HG02642 (cell line): ENCODE results near the gene COG5.

Experiments used
- ATAC-seq: cut with Tn5 transposase; IDR thresholded peaks from one replicate; pipeline ENCODE4 v1.9.1; 2021; ENCODE audit warnings: mild to moderate bottlenecking; ENCODE audit not compliant: unreplicated experiment, poor library complexity

COG5 gene

GRCh38 chr7:107404740-107405537, 158.8 kb downstream of the COG5 start:
- ATAC-seq = no peak

GRCh38 chr7:107398161-107398560, 165.6 kb downstream of the COG5 start:
- no peak for ATAC-seq

- ATAC-seq = no peak
Measured at GRCh38 chr7:107396990-107397389, 166.7 kb downstream of the COG5 start.

GRCh38 chr7:107396081-107396480, 167.6 kb downstream of the COG5 start:
- ATAC-seq = no peak

GRCh38 chr7:107394831-107395230, 168.9 kb downstream of the COG5 start:
- no peak for ATAC-seq

- ATAC-seq = no peak
Measured at GRCh38 chr7:107394276-107394675, 169.4 kb downstream of the COG5 start.

GRCh38 chr7:107392830-107393229, 170.9 kb downstream of the COG5 start:
- ATAC-seq = no peak

- ATAC-seq = no peak
Measured at GRCh38 chr7:107390916-107391315, 172.8 kb downstream of the COG5 start.

GRCh38 chr7:107388604-107389003, 175.1 kb downstream of the COG5 start:
- ATAC-seq = no peak

GRCh38 chr7:107387573-107388219, 176.0 kb downstream of the COG5 start:
- no peak for ATAC-seq

- no peak for ATAC-seq
Measured at GRCh38 chr7:107387128-107387527, 176.6 kb downstream of the COG5 start.

GRCh38 chr7:107386548-107387102, 177.1 kb downstream of the COG5 start:
- ATAC-seq = no peak

- ATAC-seq = no peak
Measured at GRCh38 chr7:107384025-107384424, 179.7 kb downstream of the COG5 start.

- ATAC-seq = no peak
Measured at GRCh38 chr7:107383203-107383602, 180.5 kb downstream of the COG5 start.

- no peak for ATAC-seq
Measured at GRCh38 chr7:107381453-107381852, 182.3 kb downstream of the COG5 start.

- no peak for ATAC-seq
Measured at GRCh38 chr7:107373354-107373753, 190.4 kb downstream of the COG5 start.

GRCh38 chr7:107372298-107372697, 191.4 kb downstream of the COG5 start:
- ATAC-seq = no peak

- ATAC-seq = no peak
Measured at GRCh38 chr7:107370816-107371215, 192.9 kb downstream of the COG5 start.

GRCh38 chr7:107364787-107365186, 198.9 kb downstream of the COG5 start:
- ATAC-seq = no peak

GRCh38 chr7:107359520-107360316, 204.0 kb downstream of the COG5 start:
- no peak for ATAC-seq

GRCh38 chr7:107355616-107356015, 208.1 kb downstream of the COG5 start:
- ATAC-seq = no peak
